Fibroblast of lung (primary cell): ENCODE data around the gene HOXC5. TPM values are rescaled to one million over a fixed set of nuclear protein-coding genes. Genes with fewer than 3 reads are reported as not detected.

Experiments
- DNase-seq, 2 donors: peaks; one replicate each; pipeline versions ENCODE4 v3.0.0 to v3.0.0-alpha.2; 2010; ENCODE audit warnings: low read depth in 2 of 2
- H2AFZ ChIP-seq: 2 replicates; pipeline ENCODE4 v1.5.1; 2012; ENCODE audit warnings: low read length, control low read depth, inconsistent platforms
- H3K27ac ChIP-seq: 2 replicates; pipeline ENCODE4 v1.5.1; 2011; ENCODE audit warnings: low read length, control low read depth; ENCODE audit not compliant: insufficient read depth
- H3K27me3 ChIP-seq: 2 replicates; pipeline ENCODE4 v1.5.1; 2011; ENCODE audit warnings: mild to moderate bottlenecking, low read length; ENCODE audit not compliant: control insufficient read depth, insufficient read depth
- H3K36me3 ChIP-seq: 2 replicates; pipeline ENCODE4 v1.5.1; 2011; ENCODE audit warnings: low read length; ENCODE audit not compliant: control insufficient read depth, insufficient read depth
- H3K4me1 ChIP-seq: 2 replicates; pipeline ENCODE4 v1.5.1; 2011; ENCODE audit warnings: low read length; ENCODE audit not compliant: control insufficient read depth, insufficient read depth; ENCODE audit errors: extremely low read depth
- H3K4me2 ChIP-seq: 2 replicates; pipeline ENCODE4 v1.5.1; 2011; ENCODE audit warnings: low read length, control low read depth; ENCODE audit not compliant: insufficient read depth; ENCODE audit errors: extremely low read depth
- H3K4me3 ChIP-seq, 4 experiments: fragments of 200-600 bp in 1 of 4; sonication (generic) in 1 of 4; replicated peaks in 1 of 4; 2 replicates each; pipeline ENCODE4 v1.5.1; 2011 to 2016; ENCODE audit warnings: low read length in 4 of 4, low read depth in 3 of 4, mild to moderate bottlenecking in 3 of 4, control low read depth in 2 of 4, inconsistent platforms in 1 of 4, mixed read lengths in 1 of 4; ENCODE audit not compliant: insufficient read depth in 1 of 4; ENCODE audit errors: control extremely low read depth in 1 of 4
- H3K79me2 ChIP-seq: 2 replicates; pipeline ENCODE4 v1.5.1; 2012; ENCODE audit warnings: mild to moderate bottlenecking, low read length, inconsistent platforms; ENCODE audit not compliant: control insufficient read depth, insufficient read depth
- H3K9ac ChIP-seq: 2 replicates; pipeline ENCODE4 v1.5.1; 2011; ENCODE audit warnings: mild to moderate bottlenecking, low read length, control low read depth; ENCODE audit not compliant: insufficient read depth
- H3K9me3 ChIP-seq: 2 replicates; pipeline ENCODE4 v1.5.1; 2012; ENCODE audit warnings: low read depth, low read length; ENCODE audit not compliant: control insufficient read depth, insufficient read depth
- H4K20me1 ChIP-seq: 2 replicates; pipeline ENCODE4 v1.5.1; 2011; ENCODE audit warnings: low read length; ENCODE audit not compliant: control insufficient read depth, insufficient read depth; ENCODE audit errors: extremely low read depth
- EZH2 ChIP-seq: IDR thresholded peaks from 2 replicates; pipeline ENCODE4 v1.5.1; 2012; ENCODE audit warnings: low read length, control low read depth, mild to moderate bottlenecking; ENCODE audit errors: missing control alignments
- polyA plus RNA-seq, 2 donors: library from polyadenylated mRNA; depleted of rRNA in 1 of 2; stranded (reverse) in 1 of 2; unstranded in 1 of 2; fragments of >200 nt; gene quantifications; 2 replicates each; pipeline ENCODE4 v1.2.1, GENCODE V29; 2011 to 2012; ENCODE audit warnings: missing spikeins in 1 of 2
- total RNA-seq: library from RNA; depleted of rRNA; stranded (reverse); fragments of >200 nt; gene quantifications from 2 replicates; pipeline ENCODE4 v1.2.1, GENCODE V29; 2014
- TF ChIP-seq, protein P1 (sequence below), 2 donors: IDR thresholded peaks in 1 of 2; conservative IDR thresholded peaks in 1 of 2; 1 replicate in 1 of 2; 2 replicates in 1 of 2; pipeline ENCODE4 v1.5.1; 2011 to 2012; ENCODE audit warnings: low read length in 2 of 2, control low read depth in 1 of 2, inconsistent platforms in 1 of 2, low read depth in 1 of 2, mild to moderate bottlenecking in 1 of 2

HOXC5 gene
- total and polyA plus RNA-seq, 2 donors (not counting 1 experiment from before 2014, with no cell fraction given), result under 0.01 to 0.07 TPM

- no peaks in the 10 kb centered on the region for H3K79me2 ChIP-seq
- no peaks in the 10 kb centered on the region for H3K9me3 ChIP-seq
- no peak overlapping the region for H3K27ac ChIP-seq
- no peak overlapping the region for H3K4me2 ChIP-seq
- peaks cover 4% of the 10 kb centered on the region for H3K27me3 ChIP-seq
- no peak for DNase-seq
- H3K36me3 ChIP-seq, result no peaks in the 10 kb centered on the region
- no peak overlapping the region for H3K9ac ChIP-seq
- H3K4me1 ChIP-seq, result no peaks in the 10 kb centered on the region
- H2AFZ ChIP-seq, result no peak overlapping the region
- H3K4me3 ChIP-seq, result no peak overlapping the region
- no peaks in the 10 kb centered on the region for H4K20me1 ChIP-seq
- TF ChIP-seq, protein P1, sequence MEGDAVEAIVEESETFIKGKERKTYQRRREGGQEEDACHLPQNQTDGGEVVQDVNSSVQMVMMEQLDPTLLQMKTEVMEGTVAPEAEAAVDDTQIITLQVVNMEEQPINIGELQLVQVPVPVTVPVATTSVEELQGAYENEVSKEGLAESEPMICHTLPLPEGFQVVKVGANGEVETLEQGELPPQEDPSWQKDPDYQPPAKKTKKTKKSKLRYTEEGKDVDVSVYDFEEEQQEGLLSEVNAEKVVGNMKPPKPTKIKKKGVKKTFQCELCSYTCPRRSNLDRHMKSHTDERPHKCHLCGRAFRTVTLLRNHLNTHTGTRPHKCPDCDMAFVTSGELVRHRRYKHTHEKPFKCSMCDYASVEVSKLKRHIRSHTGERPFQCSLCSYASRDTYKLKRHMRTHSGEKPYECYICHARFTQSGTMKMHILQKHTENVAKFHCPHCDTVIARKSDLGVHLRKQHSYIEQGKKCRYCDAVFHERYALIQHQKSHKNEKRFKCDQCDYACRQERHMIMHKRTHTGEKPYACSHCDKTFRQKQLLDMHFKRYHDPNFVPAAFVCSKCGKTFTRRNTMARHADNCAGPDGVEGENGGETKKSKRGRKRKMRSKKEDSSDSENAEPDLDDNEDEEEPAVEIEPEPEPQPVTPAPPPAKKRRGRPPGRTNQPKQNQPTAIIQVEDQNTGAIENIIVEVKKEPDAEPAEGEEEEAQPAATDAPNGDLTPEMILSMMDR (conservative IDR thresholded peaks at IDR 0.05 in 1 of 2, IDR thresholded peaks at IDR 0.05 in 1 of 2; ENCODE audit: low read depth in 1 of 2, low read length in 2 of 2), result no peak
- TF ChIP-seq EZH2, result no peak
These were observed 25.4 kb downstream of the HOXC5 start for GRCh38 chr12:54058128-54058768.

DNA sequence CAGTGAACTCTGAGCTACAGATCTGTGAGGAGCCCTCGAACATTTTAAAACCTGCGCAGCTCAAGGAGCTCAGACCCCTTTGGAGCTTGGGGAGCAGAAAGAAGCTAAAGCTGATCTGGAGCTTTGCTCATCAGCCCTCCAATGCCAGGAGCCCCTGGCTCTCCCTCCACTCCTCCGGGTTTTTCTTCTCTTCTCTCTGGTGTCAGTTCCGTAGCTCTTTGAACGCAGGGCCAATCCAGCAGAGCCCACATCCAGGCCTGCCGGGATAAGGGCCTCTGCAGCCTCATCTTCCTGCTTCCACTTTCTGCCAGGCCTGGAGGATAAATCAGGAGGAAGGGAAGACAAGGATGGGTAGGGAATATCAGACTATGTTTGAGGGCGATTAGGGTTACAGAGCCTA lies 26.8 kb downstream of the HOXC5 start:
- no peak overlapping the region for H3K4me3 ChIP-seq
- H3K27me3 ChIP-seq, result peaks cover 4% of the 10 kb centered on the region
- TF ChIP-seq EZH2, result no peak
- TF ChIP-seq, protein P1 (conservative IDR thresholded peaks at IDR 0.05 in 1 of 2, IDR thresholded peaks at IDR 0.05 in 1 of 2; ENCODE audit: low read depth in 1 of 2, low read length in 2 of 2), result no peak
- no peak overlapping the region for H3K4me2 ChIP-seq
- no peak overlapping the region for H2AFZ ChIP-seq
- DNase-seq, result no peak
- H3K36me3 ChIP-seq, result no peaks in the 10 kb centered on the region
- H3K79me2 ChIP-seq, result no peaks in the 10 kb centered on the region
- H3K9ac ChIP-seq, result no peak overlapping the region
- no peaks in the 10 kb centered on the region for H3K9me3 ChIP-seq
- H3K4me1 ChIP-seq, result no peaks in the 10 kb centered on the region
- no peak overlapping the region for H3K27ac ChIP-seq
- no peaks in the 10 kb centered on the region for H4K20me1 ChIP-seq

- Histone ChIP-seq H3K9me3 (no peaks in the 10 kb centered on the region), H3K4me3 (no peak overlapping the region), H3K36me3 (no peaks in the 10 kb centered on the region), H3K4me2 (no peak overlapping the region), H2AFZ (no peak overlapping the region), H3K9ac (no peak overlapping the region), H3K27me3 (peaks cover 4% of the 10 kb centered on the region), H4K20me1 (no peaks in the 10 kb centered on the region), H3K4me1 (no peaks in the 10 kb centered on the region), H3K27ac (no peak overlapping the region), H3K79me2 (no peaks in the 10 kb centered on the region)
- TF ChIP-seq, protein P1 (conservative IDR thresholded peaks at IDR 0.05 in 1 of 2, IDR thresholded peaks at IDR 0.05 in 1 of 2; ENCODE audit: low read depth in 1 of 2, low read length in 2 of 2), result no peak
- TF ChIP-seq EZH2, result no peak
- DNase-seq, result no peak
These were observed 27.5 kb downstream of the HOXC5 start for GRCh38 chr12:54060174-54060974.
